GM18951 (cell line): ENCODE data around the gene SLC12A1.
"Not testable (repeated sequence)": the region's sequence is repeated elsewhere in the genome, so short reads cannot be mapped to it uniquely, and the experiment has no call there.

Source experiments
- POLR2A ChIP-seq: IDR thresholded peaks from 4 replicates; pipeline ENCODE4 v1.6.1; 2011; ENCODE audit warnings: mild to moderate bottlenecking; ENCODE audit not compliant: insufficient read length, insufficient read depth; ENCODE audit errors: extremely low read depth
- in situ Hi-C: fragments of 300-500 bp; cut with MboI; formaldehyde crosslinking; loops from one replicate; pipeline ENCODE4 v1.12.0; 2022; ENCODE audit warnings: low sequenced_read_pairs, mixed read lengths, inconsistent platforms; ENCODE audit not compliant: unreplicated experiment

Gene SLC12A1

DNA sequence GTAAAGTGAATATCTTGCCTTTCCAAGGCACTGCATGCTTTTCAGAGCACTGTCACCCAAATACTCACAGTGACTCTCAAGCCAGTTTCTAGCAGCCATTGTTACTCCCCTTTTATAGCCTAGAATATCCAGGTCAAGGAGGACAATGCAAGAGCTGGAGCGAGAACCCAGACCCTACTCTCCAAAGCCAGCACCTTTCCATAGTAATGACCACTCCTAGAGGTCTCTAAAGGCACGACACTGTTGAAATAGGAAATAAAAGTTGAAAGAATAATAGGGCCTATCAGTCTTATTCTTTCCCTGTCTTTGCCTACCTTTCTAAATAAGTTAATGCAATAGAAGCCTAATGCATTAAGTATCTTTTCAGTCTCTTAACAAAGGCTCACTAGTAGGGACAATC, 91.6 kb downstream of the SLC12A1 start:
- no peak for TF ChIP-seq POLR2A
- in situ Hi-C loops: loop anchor here (25.0 kb wide), 1 partner anchor 1110 kb away; no protein-coding TSS in a partner anchor

- no peak for TF ChIP-seq POLR2A
- in situ Hi-C loops: loop anchor here (25.0 kb wide), 1 partner anchor 1112 kb away; no protein-coding TSS in a partner anchor
Measured at GRCh38 chr15:48298914-48299313, 92.8 kb downstream of the SLC12A1 start.

GRCh38 chr15:48300038-48300437, 93.9 kb downstream of the SLC12A1 start:
- in situ Hi-C loops: no loop called here
- TF ChIP-seq POLR2A: no peak

- TF ChIP-seq POLR2A: no peak
- in situ Hi-C loops: no loop called here
Measured at GRCh38 chr15:48304398-48304797, 98.3 kb downstream of the SLC12A1 start.

GRCh38 chr15:48306639-48307038, 100.5 kb downstream of the SLC12A1 start:
- TF ChIP-seq POLR2A: no peak
- in situ Hi-C loops: no loop called here

GRCh38 chr15:48307586-48307985, 101.5 kb downstream of the SLC12A1 start:
- TF ChIP-seq POLR2A: no peak
- in situ Hi-C loops: no loop called here

DNA sequence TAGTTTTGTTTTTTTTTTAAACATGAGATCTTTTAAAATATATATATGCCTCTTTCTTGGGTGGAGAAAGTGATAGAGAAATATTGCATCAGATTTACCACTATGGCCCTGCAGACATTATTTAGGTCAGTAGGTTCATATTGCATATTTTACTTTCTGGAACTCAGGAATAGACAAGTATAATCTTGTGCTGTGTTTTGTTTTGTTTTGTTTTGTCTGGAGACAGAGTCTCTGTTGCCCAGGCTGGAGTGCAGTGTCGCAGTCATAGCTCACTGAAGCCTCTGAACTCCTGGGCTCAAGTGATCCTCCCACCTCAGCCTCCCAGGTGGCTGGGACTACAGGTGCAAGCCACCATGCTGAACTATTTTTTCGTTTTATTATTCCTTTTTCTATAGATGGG, 103.6 kb downstream of the SLC12A1 start:
- TF ChIP-seq POLR2A: no peak
- in situ Hi-C loops: no loop called here

DNA sequence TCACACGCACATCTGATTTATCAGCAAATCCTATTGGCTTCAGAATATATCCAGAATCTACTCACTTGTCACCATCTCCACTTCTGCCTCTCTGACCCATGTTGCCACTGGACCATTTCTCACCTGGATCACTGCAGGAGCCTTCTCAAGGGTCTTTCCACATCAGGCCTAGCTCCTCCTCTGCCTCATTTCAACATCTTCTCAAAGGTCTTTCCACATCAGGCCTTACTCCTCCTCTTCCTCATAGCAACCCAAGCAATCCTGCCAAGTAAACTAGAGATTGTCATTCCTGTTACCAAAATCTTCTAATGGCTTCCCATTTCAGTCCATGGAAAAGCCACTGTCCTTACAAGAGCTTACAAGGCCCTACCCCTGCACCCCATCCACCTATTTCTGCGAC, 107.1 kb downstream of the SLC12A1 start:
- in situ Hi-C loops: no loop called here
- TF ChIP-seq POLR2A: no peak

GRCh38 chr15:48315041-48315440, 108.9 kb downstream of the SLC12A1 start:
- in situ Hi-C loops: no loop called here
- no peak for TF ChIP-seq POLR2A

DNA sequence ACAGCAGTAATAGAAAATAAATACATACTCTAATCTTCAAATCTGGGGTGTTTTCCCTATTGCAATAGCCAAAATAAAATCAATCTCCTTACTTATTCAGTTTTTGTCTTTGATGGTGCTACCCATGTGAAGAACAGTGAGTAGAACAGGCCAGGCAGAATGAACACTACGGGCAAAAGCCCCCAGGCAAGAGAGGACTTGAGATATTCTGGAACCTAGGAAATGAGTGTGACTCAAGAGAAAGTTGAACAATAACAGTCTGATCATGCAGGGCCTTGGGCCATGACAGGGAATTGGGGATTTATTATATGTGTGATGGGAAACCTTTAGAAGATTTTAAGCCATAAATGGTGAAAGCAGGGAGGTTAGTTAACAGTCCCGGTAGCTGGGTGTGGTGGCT, 111.1 kb downstream of the SLC12A1 start:
- no peak for TF ChIP-seq POLR2A
- in situ Hi-C loops: no loop called here

DNA sequence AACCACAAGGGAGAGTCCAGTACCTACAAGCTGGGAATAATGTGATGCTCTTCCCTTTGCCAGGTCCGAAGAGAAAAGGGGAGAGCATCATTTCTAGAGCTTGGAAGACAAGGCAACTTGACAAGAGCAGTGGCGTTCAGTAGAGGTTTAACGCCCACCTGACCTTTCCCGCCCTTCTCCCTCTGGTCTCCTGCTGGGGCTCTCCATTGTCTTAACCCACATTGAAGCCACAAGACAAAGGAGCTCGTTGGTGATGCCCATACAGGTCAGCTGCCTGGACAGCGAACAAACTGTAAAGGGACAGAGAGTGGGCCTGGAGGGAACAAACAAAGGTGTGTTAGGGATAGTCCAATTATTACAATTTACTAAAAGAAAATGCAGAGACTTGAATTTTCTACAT, 112.0 kb downstream of the SLC12A1 start:
- in situ Hi-C loops: no loop called here
- TF ChIP-seq POLR2A: no peak

GRCh38 chr15:48323294-48323693, 117.2 kb downstream of the SLC12A1 start:
- in situ Hi-C loops: no loop called here

DNA sequence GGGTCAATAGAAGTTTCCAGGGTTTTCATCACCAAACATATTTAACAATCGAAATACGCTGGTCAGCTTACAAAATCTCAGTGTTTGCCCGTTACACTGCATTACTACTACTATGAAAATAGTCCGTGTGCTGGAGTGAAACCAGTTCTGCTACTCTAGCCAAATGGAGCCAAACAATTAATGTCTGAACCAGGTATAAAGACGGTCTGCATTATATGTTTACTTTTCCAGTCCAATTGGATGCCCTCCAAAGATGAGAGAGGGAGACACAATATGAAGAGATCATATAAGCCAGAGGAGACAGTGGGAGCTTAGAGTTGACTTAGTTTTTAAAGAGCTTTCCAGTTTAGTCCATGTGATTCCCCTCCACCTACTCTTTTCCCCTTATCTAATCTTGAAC, 118.8 kb downstream of the SLC12A1 start:
- TF ChIP-seq POLR2A: no peak
- in situ Hi-C loops: no loop called here

More at GRCh38 chr15:48323294-48323693, 117.2 kb downstream of the SLC12A1 start:
- no peak for TF ChIP-seq POLR2A

GRCh38 chr15:48325400-48325799, 119.3 kb downstream of the SLC12A1 start:
- no peak for TF ChIP-seq POLR2A
- in situ Hi-C loops: no loop called here

- in situ Hi-C loops: not testable (repeated sequence)
Measured at GRCh38 chr15:48326180-48326579, 120.1 kb downstream of the SLC12A1 start.

GRCh38 chr15:48330105-48330785, 124.1 kb downstream of the SLC12A1 start:
- in situ Hi-C loops: no loop called here
- no peak for TF ChIP-seq POLR2A
